ENCODE measurements around the gene LYVE1. TPM values are rescaled to one million over a fixed set of nuclear protein-coding genes. Genes with fewer than 3 reads are reported as not detected.

The LYVE1 gene
- total RNA-seq, 1 donor from 2014 or later: 108 TPM

- DNase-seq (no peak), ATAC-seq (no peak)
- TF ChIP-seq CTCF (IDR thresholded peaks at IDR 0.05): no peak
- intact Hi-C loops (cut with DNase I): no loop called here
- no peaks in the 10 kb centered on the region for H3K4me1 ChIP-seq
- H3K4me3 ChIP-seq: peak overlapping the region; percentile 40
- H3K9me3 ChIP-seq: no peaks in the 10 kb centered on the region
- H3K27me3 ChIP-seq: no peaks in the 10 kb centered on the region
- H3K36me3 ChIP-seq: no peaks in the 10 kb centered on the region
- H3K27ac ChIP-seq: peak overlapping the region; percentile 24
Observed at GRCh38 chr11:10566257-10566957, 2.1 kb downstream of the LYVE1 start.

- no peaks in the 10 kb centered on the region for H3K27me3 ChIP-seq
- H3K36me3 ChIP-seq: no peaks in the 10 kb centered on the region
- no peaks in the 10 kb centered on the region for H3K9me3 ChIP-seq
- no peak overlapping the region for H3K27ac ChIP-seq
- DNase-seq (no peak), ATAC-seq (no peak)
- TF ChIP-seq CTCF (IDR thresholded peaks at IDR 0.05): no peak
- peaks cover 6% of the 10 kb centered on the region for H3K4me1 ChIP-seq
- intact Hi-C loops (cut with DNase I): no loop called here
- H3K4me3 ChIP-seq: peak overlapping the region; percentile 15
Observed at GRCh38 chr11:10565493-10565892, 3.0 kb downstream of the LYVE1 start.

GRCh38 chr11:10564696-10565318 lies 3.7 kb downstream of the LYVE1 start:
- Histone ChIP-seq H3K4me3 (peak overlapping the region; percentile 15), H3K27ac (no peak overlapping the region), H3K4me1 (peaks cover 6% of the 10 kb centered on the region), H3K9me3 (no peaks in the 10 kb centered on the region), H3K27me3 (no peaks in the 10 kb centered on the region), H3K36me3 (no peaks in the 10 kb centered on the region)
- DNase-seq: no peak
- peak; percentile 44 for TF ChIP-seq CTCF (IDR thresholded peaks at IDR 0.05)
- no peak for ATAC-seq
- intact Hi-C loops (cut with DNase I): no loop called here

- H3K4me3 ChIP-seq: no peak overlapping the region
- intact Hi-C loops (cut with DNase I): no loop called here
- no peaks in the 10 kb centered on the region for H3K27me3 ChIP-seq
- no peak for DNase-seq
- TF ChIP-seq CTCF (IDR thresholded peaks at IDR 0.05): no peak
- ATAC-seq: no peak
- no peaks in the 10 kb centered on the region for H3K9me3 ChIP-seq
- H3K4me1 ChIP-seq: peaks cover 6% of the 10 kb centered on the region
- H3K36me3 ChIP-seq: no peaks in the 10 kb centered on the region
- H3K27ac ChIP-seq: no peak overlapping the region
Observed at GRCh38 chr11:10564030-10564429, 4.4 kb downstream of the LYVE1 start.

GRCh38 chr11:10561947-10562346 lies 6.5 kb downstream of the LYVE1 start:
- Histone ChIP-seq H3K9me3 (no peaks in the 10 kb centered on the region), H3K27me3 (no peaks in the 10 kb centered on the region), H3K4me3 (no peak overlapping the region), H3K36me3 (no peaks in the 10 kb centered on the region), H3K27ac (no peak overlapping the region), H3K4me1 (peaks cover 6% of the 10 kb centered on the region)
- ATAC-seq: no peak
- DNase-seq: no peak
- intact Hi-C loops (cut with DNase I): no loop called here
- no peak for TF ChIP-seq CTCF (IDR thresholded peaks at IDR 0.05)
